Activated CD4-positive, alpha-beta T cell treated with anti-CD3 and anti-CD28 coated beads, Interleukin-2, amount 50 U/mL, for 48 hours (primary cell): Measurements from ENCODE around the gene SREBF2.
A peak's percentile ranks its signal among the peaks of the same experiment; 100 is the strongest.

Experiments used
- DNase-seq, 2 experiments: peaks; one replicate each; pipeline ENCODE4 v3.0.0-alpha.2; 2020

SREBF2 gene

GRCh38 chr22:41909310-41910049 lies 76.6 kb downstream of the SREBF2 start:
- DNase-seq, result no peak

DNA sequence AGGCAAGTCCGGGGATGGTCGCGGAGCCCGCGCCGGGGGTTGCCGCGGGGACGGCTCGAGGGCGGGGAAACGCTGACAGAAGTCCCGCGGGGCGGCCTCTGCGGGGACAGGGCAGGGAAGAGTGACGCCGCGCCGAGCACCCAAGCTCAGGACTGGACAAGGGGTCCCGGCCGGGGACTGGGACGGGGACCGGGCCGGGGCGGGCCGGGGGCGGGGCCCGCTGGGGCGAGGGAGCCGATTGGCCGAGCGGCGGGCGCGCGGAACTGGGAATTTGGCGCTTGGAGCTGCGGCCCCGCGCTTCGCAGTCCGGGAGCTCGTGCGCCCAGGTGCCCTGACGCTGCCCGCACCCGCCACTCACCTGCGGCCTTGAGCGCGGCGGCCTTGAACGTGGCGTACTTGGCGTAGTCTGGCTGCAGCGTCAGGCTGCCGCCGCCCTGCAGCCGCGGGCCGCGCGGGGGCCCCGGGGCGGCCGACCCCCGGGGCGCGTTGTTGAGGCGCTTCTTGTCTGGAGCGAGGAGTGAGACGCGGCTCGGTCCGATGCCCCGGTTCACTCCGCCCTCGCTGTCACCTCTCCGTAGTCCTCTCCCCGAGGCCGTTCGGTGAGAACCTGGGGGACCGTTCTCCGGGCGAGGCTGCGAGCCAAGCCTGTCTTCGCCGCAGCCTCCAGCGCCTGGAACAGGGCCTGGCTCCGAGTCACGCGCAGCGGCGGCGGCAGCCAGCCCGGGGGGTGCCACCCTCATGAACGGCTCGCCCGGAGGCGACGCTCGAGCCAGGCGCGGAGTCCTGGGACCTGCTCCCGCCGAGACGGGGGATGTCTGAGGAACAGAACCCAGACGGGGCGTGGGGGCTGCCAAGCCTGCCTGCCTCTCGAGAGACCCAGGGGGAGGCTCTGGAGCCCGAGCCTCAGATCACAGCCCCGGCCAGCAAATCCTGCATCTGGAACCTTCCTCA lies 77.4 kb downstream of the SREBF2 start:
- DNase-seq, result peak in 1 of 2 experiments; percentile 38

DNA sequence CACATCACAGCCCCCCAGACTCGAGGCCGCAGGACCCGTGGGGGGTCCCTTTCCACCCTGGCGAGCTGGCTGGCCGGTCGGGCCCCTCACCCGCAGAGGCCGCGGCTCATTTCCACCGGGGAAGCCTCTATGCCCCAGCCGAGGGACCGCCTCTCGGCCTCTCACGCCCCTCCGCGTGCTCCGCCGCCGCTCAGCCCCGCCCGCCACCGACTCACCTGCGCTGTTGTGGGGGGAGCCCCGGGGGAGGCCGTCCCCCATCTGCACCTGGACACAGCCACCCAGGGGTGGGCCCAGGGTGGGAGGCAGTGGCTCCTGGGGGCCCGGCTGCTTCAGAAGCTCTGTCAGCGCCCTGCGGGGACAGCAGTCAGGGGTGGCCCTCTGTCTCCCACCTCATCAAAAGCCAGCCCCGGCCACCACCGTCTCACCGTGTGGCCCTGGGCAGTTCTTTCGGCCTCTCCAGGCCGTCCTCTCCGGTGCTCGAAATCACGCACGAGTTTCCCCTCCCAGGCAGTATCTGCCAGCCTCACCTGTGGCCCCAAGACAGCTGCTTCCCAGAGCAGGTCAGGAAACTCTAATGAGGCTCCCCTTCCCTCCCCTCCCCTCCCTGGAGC lies 78.2 kb downstream of the SREBF2 start:
- no peak for DNase-seq

DNA sequence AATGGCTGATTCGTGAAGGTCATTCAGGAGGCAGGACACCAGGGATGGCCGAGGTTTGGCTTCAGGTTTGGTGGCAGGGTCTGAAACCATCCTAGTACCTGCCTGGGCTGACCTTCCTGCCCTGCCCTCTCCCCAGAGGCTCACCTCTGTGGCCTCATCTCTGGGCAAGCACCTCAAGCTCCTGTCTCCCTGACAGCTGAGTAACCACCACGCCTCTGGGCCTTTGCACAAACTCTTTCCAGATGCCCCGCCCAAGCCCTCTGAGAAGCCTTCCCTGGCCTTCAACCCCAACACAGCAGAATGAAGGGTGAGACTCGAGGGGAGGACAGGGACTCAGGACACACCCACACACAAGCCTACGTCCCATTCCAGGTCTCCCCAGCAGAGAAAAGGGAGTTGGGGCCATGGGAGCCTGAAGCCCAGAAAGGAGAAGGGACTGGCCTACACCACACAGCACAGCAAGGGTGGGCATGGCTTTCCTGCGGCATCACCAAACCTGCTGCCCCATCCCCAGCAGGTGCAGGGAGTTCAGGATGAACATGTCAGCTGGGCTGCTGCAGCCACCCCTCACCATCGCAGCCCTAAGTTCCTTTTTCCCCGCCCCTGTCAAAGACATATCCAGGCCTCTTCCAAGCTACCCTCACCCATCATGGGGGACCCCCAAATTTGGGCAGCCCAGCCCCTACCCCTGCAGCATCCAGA lies 79.6 kb downstream of the SREBF2 start:
- DNase-seq, result no peak

DNA sequence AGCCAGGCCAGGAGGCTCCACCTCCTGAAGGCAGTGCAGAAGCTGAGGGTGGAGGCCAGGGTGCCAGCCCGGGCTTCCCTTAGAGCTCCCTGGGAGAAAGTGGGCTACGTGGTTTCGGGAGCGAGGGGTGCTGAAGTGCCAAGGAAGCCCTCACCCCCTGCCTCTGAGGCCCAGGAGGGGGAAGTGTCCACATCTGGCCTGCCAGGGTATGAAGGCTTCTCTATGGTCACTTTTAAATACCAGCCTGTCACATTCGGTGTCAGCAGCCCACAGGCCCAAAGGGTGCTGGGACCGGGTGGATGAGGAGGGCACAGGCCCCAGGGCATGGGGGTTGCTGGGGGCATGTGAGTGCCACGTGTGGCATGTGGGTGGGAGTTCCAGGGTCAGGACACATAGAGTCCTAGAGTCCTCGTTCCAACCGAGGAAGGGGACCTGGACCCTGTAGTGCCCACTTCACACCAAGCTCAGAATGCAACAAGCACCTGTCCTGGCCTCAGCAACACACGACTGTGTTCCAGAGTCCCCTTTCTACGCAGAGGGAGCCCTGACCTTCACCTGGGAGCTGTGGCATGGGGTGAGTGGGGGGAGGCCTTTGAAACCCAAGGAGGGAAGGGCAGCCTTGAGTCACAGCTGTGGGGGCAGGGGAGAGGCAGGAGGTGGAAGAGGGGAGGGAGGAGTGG lies 80.3 kb downstream of the SREBF2 start:
- DNase-seq, result no peak

DNA sequence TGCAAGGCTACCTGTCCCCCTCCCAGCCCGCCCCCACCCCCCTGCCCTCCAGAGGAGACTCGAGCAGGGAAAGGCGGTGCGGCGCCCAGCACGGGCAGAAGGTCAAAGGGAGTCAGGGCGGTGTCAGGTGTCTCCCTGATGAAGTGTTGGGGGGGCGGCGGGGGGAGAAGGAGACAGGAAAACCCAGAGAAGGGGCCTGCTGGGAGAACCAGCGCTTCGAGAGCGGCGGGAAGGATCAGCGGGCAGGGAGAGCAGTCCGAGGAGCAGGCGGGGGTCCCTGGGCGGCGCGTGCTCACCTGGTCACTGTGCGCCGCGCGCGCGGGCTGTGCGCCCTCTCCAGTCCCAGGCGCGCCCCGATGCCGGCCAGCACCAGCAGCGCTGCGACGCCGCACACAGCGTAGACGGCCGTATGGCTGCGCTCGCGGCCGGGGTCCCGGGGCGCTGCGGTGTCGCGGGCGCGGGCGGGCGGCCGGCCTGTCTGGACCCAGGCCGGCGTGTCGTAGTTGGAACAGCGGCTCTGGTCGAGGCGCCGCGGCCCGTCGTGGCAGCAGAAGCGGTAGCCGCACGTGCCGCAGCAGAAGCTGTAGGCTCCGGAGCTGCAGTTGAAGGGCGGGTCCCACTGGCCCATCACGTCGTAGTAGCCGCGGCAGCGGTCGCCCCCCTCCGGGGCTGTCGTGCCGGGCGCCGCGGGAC lies 81.1 kb downstream of the SREBF2 start:
- DNase-seq, result no peak

GRCh38 chr22:41914611-41915034 lies 81.7 kb downstream of the SREBF2 start:
- DNase-seq, result no peak

DNA sequence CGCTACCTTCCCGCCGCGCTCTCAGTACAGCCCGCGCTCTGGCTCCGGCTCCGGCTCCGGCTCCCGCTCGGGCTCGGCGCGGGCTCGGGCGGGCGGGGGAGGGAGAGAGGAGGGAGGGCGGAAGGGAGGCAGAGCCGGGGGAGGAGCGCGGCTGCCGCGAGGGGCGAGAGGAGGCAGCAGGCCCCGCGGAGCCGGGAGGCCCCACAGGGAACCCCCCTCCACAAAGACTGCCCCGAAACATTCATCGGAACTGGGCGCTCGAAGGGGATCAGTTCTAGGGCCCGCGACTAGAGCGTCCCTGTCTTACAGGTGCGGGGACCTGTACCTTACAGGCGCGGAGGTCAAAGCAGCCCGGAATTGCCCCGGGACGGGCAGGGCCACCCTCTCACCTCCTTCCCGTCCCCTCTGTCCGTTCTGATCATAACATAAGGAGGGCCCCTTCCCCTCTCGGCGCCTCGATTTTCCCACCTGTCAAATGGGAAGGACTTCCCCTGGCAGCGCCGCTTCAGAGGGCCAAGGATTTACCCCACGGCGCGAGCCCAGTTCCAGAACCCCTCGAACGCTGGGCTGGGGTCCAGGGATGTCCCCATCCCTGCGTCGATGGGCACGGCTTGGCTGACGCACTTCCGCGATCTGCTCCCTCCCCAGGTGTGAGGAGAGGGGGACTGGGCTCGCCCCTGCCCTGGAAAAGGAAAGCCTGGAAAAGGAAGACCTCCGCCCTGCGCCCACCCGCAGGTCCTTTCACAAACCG lies 82.3 kb downstream of the SREBF2 start, which contains the start of gene SHISA8:
Gene SHISA8, minus strand, starts transcription at position 40 of the 751 bp plus-strand sequence. CDS start 407 bp downstream, outside the sequence.
- peak; percentile 56 to 63 for DNase-seq

DNA sequence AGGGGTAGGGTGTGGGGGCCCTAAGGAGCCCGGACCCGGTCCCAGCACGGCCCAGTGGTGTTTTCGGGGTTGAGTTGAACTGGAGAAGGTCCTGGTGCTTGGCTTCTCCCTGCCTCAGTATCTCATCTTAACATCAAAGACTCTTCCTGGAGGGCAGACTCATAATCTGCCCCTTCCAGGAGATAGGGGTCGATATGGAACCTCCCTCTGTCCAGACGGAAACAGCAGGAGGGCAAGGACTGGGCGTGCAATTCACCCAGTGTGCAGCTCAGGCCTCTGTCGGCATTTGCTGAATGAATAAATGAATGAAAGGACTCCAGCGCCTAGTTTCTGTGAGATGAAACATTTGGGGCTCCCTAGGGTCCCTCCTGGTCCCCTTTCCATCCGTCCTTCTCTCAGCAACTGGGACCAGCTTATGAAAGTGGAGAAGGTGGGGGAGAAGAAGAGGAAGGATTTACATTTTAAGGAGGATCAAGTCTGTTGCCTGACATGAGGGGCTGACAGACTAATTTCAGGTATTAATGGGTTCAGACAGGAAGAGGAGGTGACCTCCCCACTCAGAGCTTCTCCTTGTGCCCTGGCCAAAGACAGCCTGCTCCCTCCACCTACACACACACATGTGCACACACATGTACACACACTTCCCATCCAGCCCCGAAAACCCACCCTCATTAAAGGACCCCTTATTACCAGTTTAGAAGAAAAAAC lies 83.0 kb downstream of the SREBF2 start:
- DNase-seq, result no peak

- no peak for DNase-seq
These were observed 83.9 kb downstream of the SREBF2 start for GRCh38 chr22:41916745-41917358.

GRCh38 chr22:41917375-41917902 lies 84.5 kb downstream of the SREBF2 start:
- DNase-seq, result no peak

DNA sequence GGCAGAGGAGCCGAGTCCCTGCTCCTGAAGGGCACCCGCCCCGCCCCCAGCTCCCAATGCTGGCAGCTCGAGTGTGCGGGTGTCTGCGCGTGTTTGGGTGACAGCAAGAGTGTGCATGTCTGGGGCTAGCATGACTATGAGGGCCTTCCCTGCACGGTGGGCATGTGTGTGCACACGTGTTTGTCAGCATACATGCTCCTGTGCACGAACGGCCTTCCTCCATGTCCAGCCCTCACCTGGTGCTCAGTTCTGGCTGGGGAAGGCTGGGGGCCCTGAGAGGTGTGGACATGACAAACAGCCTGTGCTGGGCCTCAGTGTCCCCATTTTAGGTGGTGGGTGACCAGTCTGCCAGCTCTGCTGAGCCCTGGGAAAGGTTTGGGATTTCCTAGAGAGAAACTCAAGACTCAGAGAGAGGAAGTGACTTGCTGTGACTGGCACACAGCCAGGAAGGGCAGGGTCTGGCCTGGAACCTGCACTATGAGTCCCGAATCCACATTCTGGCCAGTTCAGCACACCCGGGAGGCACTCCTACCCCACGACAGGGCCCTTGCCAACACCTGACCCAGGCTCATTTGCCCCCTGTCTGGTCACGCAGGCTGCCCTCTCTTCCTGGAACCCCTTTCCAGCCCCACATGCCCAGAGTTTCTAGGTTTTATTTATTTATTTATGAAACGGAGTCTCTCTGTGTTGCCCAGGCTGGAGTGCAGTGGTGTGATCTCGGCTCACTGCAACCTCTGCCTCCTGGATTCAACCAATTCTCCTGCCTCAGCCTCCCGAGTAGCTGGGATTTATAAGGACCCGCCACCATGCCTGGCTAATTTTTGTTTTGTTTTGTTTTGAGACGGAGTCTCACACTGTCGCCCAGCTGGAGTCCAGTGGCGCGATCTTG lies 85.2 kb downstream of the SREBF2 start:
- peak in 1 of 2 experiments; percentile 49 for DNase-seq

GRCh38 chr22:41919357-41920224 lies 86.7 kb downstream of the SREBF2 start:
- DNase-seq, result peak; percentile 60 to 65

- DNase-seq, result no peak
These were observed 87.5 kb downstream of the SREBF2 start for GRCh38 chr22:41920271-41920976.

DNA sequence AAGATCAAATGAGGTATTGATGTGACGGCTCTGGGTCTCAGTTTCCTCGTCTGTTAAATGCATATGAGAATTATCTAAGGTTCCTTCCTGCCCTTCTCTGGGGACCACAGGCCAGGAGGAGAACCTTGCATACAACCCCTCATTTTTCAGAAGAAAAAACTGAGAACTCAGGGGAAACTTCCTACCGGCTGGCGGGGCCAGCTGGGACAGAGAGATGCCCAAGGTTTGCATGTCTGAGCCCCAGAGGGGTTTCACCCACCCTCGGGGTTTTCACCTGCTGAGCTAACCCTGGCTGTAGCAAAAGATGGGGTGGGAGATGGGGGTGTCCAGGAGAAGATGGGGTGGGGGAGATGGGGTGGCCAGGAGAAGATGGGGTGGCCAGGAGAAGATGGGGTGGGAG lies 89.4 kb downstream of the SREBF2 start:
- DNase-seq, result no peak

DNA sequence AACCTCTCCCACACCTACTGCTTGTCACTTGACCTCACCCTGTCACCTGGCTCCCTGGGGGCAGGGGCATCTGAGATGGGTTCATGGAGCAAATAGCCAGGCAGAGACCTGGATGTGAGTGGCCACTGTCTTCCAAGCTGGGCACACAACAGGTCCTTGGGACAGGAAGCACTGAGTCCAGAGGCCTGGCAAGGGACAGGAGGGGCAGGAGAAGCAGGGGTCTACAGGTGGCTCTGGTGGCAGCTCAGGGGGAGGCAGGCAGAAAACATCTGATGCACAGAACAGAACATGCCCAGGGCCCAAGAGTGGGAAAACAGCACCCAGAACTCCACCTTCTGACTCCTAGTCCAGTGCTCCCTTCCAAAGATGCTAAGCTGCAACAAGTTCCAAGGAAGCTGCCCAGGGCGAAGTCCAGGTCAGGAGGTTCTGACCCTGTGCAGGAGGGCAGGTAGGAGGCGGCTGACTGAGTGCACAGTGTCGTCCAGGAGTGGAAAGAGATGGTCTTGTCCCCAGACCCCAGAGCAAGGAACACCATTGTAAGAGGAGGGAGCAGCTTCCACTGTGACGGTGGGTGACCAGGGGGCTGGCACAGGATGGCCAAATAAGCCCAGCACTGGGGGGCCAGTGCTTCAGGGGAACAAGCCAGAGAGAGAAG lies 90.2 kb downstream of the SREBF2 start:
- no peak for DNase-seq
